GM21786 (cell line): ENCODE data around the gene NCOA3.
"Not testable (repeated sequence)": the region's sequence is repeated elsewhere in the genome, so short reads cannot be mapped to it uniquely, and the experiment has no call there.

ENCODE experiments used
- ATAC-seq: cut with Tn5 transposase; IDR thresholded peaks from one replicate; pipeline ENCODE4 v1.9.1; 2021; ENCODE audit not compliant: unreplicated experiment

The NCOA3 gene

DNA sequence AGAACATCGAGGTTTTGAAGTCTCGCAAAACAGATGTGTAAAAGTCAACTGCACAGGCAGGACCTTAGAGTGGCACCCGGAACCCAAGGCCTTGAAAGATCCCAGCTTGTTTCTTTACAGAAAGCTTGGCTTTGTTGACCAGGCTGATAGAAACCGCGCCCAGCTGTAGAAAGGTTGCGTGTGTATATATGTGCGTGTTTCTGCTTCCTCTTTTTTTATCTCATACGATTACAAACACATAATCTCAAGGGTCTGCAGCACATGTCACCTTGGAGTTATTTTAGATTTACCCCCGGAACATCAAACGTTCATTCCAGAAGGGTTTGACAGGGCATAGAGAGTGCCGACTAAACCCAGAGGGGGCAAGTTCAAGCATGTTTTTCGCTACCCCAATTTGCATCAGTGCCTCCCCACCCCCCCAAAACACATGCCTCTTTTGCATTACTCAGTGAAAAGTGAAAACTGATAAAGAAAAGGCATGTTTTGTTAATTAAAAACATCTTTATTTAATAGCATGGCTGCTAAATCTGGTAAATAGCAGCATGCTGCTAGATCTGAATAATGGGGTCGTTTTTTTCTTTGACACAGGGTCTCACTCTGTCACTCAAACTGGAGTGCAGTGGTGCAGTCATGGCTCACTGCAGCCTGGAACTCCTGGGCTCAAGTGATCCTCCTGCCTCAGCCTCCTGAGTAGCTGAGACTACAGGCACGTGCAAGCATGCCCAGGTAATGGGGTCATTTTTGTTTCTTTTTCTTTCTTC, 33.2 kb upstream of the NCOA3 start:
- ATAC-seq: peak; percentile 57

GRCh38 chr20:47475419-47476044, 26.2 kb upstream of the NCOA3 start:
- no peak for ATAC-seq

DNA sequence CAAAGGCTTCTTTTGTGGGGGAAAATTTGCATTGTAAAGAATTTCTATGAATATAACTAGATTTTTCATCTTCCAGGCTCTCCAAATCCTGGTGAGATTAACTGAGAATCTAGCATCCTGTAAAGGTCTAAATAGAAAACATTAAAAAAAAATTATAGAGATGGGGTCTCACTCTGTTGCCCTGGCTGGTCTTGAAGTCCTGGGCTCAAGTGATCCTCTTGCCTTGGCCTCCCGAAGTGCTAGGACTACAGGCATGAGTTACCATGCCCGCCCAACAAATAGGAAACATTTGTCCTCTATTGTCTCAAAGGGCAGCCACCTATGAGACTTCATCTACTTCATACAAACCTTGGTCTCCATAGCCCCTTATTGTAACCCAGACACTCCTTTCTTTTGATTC, 25.2 kb upstream of the NCOA3 start:
- ATAC-seq: no peak

DNA sequence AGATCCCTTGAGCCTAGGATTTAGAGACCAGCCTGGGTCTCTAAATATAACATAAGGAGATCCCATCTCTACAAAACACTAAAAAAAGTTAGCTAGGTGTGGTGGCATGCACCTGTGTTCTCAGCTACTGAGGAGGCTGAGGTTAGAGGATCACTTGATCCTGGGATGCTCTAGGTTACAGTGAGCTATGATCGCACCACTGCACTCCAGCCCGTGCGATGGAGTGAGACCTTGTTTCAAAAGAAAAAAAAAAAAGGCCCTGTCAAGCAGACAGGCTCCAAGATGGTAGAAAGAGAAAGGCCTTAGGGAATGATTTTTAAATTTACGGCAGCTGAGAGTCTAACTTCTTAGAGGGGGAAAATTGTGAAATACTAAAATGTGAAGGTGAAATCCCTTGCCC, 22.6 kb upstream of the NCOA3 start:
- ATAC-seq: no peak

GRCh38 chr20:47479506-47479905, 22.2 kb upstream of the NCOA3 start:
- ATAC-seq: no peak

DNA sequence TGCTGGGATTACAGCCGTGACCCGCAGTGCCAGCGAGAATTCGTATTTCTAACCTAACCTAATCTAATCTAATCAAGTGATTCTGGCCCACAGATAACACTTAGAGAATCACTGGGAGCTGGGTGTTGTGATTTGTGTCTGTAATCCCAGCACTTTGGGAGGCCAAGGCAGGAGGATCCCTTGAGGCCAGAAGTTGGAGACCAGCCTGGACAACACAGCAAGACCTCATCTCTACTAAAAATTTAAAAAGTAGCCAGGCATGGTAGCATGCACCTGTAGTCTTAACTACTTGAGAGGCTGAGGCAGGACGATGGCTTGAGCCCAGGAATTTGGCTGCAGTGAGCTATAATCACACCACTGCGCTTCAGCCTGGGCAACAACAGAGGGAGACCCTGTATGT, 21.4 kb upstream of the NCOA3 start:
- ATAC-seq: no peak

- no peak for ATAC-seq
Measured at GRCh38 chr20:47480705-47481104, 21.0 kb upstream of the NCOA3 start.

GRCh38 chr20:47481330-47482216, 20.1 kb upstream of the NCOA3 start:
- ATAC-seq: no peak

GRCh38 chr20:47482705-47483104, 19.0 kb upstream of the NCOA3 start:
- no peak for ATAC-seq

- no peak for ATAC-seq
Measured at GRCh38 chr20:47484303-47484702, 17.4 kb upstream of the NCOA3 start.

GRCh38 chr20:47487175-47487917, 14.3 kb upstream of the NCOA3 start:
- peak; percentile 70 for ATAC-seq

- no peak for ATAC-seq
Measured at GRCh38 chr20:47489448-47489872, 12.2 kb upstream of the NCOA3 start.

GRCh38 chr20:47490795-47491194, 10.9 kb upstream of the NCOA3 start:
- ATAC-seq: no peak

GRCh38 chr20:47492284-47492683, 9.4 kb upstream of the NCOA3 start:
- no peak for ATAC-seq

DNA sequence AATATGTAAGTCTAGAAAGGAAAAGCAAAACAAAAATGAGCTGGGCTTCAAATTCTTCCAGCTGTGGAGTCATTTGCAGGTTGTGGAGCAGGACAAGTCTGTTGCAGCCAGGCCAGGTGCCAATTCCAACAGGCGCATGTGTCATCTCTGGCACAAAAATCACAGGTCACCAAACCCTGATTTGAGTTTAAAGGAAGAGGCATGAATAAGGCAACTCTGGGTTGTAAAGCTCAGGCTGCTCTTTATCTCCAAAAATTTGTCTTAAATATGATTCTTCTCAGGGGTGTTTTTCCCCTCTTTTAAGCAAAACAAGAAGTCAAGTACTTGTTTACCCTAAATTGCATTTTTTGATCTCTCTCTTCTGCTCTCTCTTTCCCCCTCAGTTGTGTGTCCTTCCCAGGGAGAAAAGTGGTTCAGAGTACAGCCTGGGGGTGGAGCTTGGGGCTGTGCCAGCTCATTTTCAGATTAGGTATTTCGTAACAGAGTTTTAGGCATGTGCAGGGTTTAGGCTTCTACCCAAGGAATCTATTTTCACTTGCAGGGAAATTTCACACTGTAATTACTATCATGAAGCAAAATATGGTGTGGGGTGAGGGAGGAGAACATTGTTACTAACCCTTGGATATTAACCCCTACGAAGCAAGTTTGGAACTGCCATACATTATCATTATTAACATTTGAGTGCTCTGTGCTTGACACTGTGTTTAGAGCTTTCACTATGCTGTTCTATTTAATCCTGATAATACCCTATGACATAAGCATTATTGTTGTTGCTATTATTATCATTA, 8.3 kb upstream of the NCOA3 start:
- ATAC-seq: no peak

GRCh38 chr20:47493963-47494293, 7.8 kb upstream of the NCOA3 start:
- ATAC-seq: no peak

DNA sequence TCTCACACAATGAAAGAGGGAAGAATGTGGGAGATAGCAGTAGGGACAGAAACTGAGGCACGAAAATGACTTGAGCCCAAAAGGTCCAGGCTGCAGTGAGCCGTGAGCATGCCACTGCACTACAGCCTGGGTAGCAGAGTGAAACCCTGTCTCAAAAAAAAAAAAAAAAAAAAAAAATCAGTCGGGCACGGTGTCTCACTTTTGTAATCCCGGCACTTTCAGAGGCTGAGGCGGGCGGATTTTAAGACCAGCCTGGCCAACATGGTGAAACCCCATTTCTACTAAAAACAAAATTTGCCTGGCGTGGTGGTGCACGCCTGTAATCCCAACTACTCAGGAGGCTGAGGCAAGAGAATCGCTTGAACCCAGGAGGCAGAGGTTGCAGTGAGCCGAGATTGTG, 7.1 kb upstream of the NCOA3 start:
- ATAC-seq: not testable (repeated sequence)

DNA sequence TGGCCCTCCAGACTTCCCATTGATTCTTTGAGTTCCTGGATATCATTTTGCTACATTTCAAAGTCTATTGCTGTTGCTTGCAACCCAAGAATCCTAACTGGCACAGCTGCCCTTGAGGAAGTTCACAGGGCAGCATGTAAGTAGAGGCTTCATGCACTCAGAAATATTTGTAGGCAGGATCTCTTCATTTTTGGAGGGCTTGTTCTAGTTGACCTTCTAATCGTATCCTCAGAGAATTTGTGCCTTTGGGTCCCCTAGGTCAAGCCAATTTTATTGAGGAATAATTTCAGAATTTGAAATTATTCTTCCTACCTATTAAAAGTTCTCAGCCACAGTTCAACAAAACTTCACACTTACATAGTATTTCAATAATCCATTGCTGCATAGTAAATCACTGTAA, 5.6 kb upstream of the NCOA3 start:
- ATAC-seq: no peak

DNA sequence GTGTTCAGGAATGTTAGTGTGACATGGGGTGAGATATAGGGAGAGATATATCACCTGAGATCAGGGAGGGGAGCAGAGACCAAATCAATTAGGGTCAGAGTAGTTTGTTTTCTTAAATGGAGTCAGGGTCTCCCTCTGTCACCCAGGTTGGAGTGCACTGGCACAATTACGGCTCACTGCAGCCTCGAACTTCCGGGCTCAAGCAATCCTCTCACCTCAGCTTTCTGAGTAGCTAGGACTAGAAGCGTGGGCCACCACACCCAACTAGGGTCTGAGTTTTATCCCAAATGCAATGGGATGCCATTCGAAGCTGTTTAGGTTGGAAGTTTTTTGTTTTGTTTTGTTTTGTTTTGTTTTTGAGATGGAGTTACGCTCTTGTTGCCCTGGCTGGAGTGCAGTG, 3.1 kb upstream of the NCOA3 start:
- ATAC-seq: no peak

- no peak for ATAC-seq
Measured at GRCh38 chr20:47499053-47499452, 2.6 kb upstream of the NCOA3 start.
